ENCODE results near the gene EBF4. TPM values are rescaled to one million over a fixed set of nuclear protein-coding genes. Genes with fewer than 3 reads are reported as not detected.

EBF4 gene
- total and polyA plus RNA-seq, 2 of the 8 experiments (the other 6 are each of a cell fraction or from before 2014, with no cell fraction given): 1.2 to 2.9 TPM

GRCh38 chr20:2700913-2701620, 8.5 kb downstream of the EBF4 start (continued):
- no peak for TF ChIP-seq RAD21 (IDR thresholded peaks at IDR 0.05 in 1 of 2, conservative IDR thresholded peaks at IDR 0.05 in 1 of 2; ENCODE audit: low read depth in 2 of 2, low read length in 2 of 2)
- TF ChIP-seq TEAD4 (IDR thresholded peaks at IDR 0.05; ENCODE audit: low read depth, low read length): no peak
- no peak for TF ChIP-seq JUND (IDR thresholded peaks at IDR 0.05; ENCODE audit: low read length)
- no peak for TF ChIP-seq EZH2 (IDR thresholded peaks at IDR 0.05; ENCODE audit: low read depth, low read length, severe bottlenecking)
- no peak for TF ChIP-seq MAX (IDR thresholded peaks at IDR 0.05)
- no peak for TF ChIP-seq SRF (IDR thresholded peaks at IDR 0.05; ENCODE audit: low read depth, low read length)
- TF ChIP-seq KDM1A (IDR thresholded peaks at IDR 0.05; ENCODE audit: borderline replicate concordance, low read length): no peak
- TF ChIP-seq ATF2 (IDR thresholded peaks at IDR 0.05; ENCODE audit: low read length): no peak
- no peak for TF ChIP-seq MAFK (IDR thresholded peaks at IDR 0.05; ENCODE audit: low read depth, low read length)

All from H1 (cell line).